ENCODE results near the gene SCNN1B. TPM values are rescaled to one million over a fixed set of nuclear protein-coding genes. Genes with fewer than 3 reads are reported as not detected.

The SCNN1B gene
- total RNA-seq, 1 experiment from 2014 or later, result not detected

DNA sequence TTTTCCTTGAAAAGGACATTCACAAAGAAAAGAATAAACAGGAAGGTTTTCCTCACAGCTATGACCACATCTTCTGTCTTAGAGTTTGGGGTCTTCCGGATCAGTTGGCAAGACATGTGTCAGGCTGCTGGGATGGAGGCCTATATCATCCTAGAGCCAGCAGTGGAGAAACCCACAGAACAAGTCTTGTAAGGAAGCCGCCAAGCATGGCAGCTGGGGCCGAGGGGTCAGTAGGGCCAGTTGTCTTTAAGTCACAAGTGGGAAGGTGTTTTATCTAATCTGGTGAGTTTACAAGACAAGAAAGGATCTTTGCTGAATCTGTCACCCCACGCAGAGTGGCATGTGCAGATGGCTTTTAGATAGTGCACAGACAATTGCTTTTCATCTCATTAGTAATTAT, 25.7 kb downstream of the SCNN1B start:
- Histone ChIP-seq H3K4me3 (ENCODE audit: low read depth, low read length) (no peak overlapping the region), H3K36me3 (ENCODE audit: control insufficient read depth, insufficient read depth, low read length) (no peaks in the 10 kb centered on the region), H3K27me3 (replicated peaks; ENCODE audit: control insufficient read depth, insufficient read depth, low read length) (no peaks in the 10 kb centered on the region), H3K9me3 (no peaks in the 10 kb centered on the region), H3K4me1 (no peaks in the 10 kb centered on the region)
- no TSS peak for BruUV-seq (replicated peaks)
- POLR2A ChIA-PET, result no interaction called here
- no peaks in the 10 kb centered on the region for H3K9me3 Mint-ChIP-seq (ENCODE audit: unreplicated experiment)
- no peaks in the 10 kb centered on the region for H3K27me3 Mint-ChIP-seq (ENCODE audit: insufficient read depth, unreplicated experiment)
- TF ChIP-seq, protein P1, sequence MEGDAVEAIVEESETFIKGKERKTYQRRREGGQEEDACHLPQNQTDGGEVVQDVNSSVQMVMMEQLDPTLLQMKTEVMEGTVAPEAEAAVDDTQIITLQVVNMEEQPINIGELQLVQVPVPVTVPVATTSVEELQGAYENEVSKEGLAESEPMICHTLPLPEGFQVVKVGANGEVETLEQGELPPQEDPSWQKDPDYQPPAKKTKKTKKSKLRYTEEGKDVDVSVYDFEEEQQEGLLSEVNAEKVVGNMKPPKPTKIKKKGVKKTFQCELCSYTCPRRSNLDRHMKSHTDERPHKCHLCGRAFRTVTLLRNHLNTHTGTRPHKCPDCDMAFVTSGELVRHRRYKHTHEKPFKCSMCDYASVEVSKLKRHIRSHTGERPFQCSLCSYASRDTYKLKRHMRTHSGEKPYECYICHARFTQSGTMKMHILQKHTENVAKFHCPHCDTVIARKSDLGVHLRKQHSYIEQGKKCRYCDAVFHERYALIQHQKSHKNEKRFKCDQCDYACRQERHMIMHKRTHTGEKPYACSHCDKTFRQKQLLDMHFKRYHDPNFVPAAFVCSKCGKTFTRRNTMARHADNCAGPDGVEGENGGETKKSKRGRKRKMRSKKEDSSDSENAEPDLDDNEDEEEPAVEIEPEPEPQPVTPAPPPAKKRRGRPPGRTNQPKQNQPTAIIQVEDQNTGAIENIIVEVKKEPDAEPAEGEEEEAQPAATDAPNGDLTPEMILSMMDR (IDR thresholded peaks at IDR 0.05; ENCODE audit: insufficient read depth in 1 of 2, low read depth in 1 of 2, low read length in 1 of 2, severe bottlenecking in 1 of 2, unreplicated experiment in 1 of 2), result no peak
- no peak overlapping the region for H3K27ac Mint-ChIP-seq (ENCODE audit: unreplicated experiment)
- intact Hi-C loops (cut with micrococcal nuclease; ENCODE audit: unreplicated experiment), result no loop called here
- no peaks in the 10 kb centered on the region for H3K36me3 Mint-ChIP-seq (ENCODE audit: insufficient read depth, unreplicated experiment)
- H3K4me1 Mint-ChIP-seq (ENCODE audit: low read depth, unreplicated experiment), result no peaks in the 10 kb centered on the region
- DNase-seq, result no peak
- CTCF ChIA-PET, result no interaction called here
- H3K4me3 Mint-ChIP-seq (ENCODE audit: unreplicated experiment), result no peak overlapping the region

- Histone ChIP-seq H3K9me3 (no peaks in the 10 kb centered on the region), H3K27me3 (replicated peaks; ENCODE audit: control insufficient read depth, insufficient read depth, low read length) (no peaks in the 10 kb centered on the region), H3K36me3 (ENCODE audit: control insufficient read depth, insufficient read depth, low read length) (no peaks in the 10 kb centered on the region), H3K4me3 (ENCODE audit: low read depth, low read length) (no peak overlapping the region), H3K4me1 (no peaks in the 10 kb centered on the region)
- no peak for DNase-seq
- intact Hi-C loops (cut with micrococcal nuclease; ENCODE audit: unreplicated experiment), result no loop called here
- ChIA-PET POLR2A (no interaction called here), CTCF (no interaction called here)
- no peaks in the 10 kb centered on the region for H3K4me1 Mint-ChIP-seq (ENCODE audit: low read depth, unreplicated experiment)
- H3K9me3 Mint-ChIP-seq (ENCODE audit: unreplicated experiment), result no peaks in the 10 kb centered on the region
- H3K36me3 Mint-ChIP-seq (ENCODE audit: insufficient read depth, unreplicated experiment), result no peaks in the 10 kb centered on the region
- TF ChIP-seq, protein P1 (IDR thresholded peaks at IDR 0.05; ENCODE audit: insufficient read depth in 1 of 2, low read depth in 1 of 2, low read length in 1 of 2, severe bottlenecking in 1 of 2, unreplicated experiment in 1 of 2), result no peak
- no peak overlapping the region for H3K4me3 Mint-ChIP-seq (ENCODE audit: unreplicated experiment)
- no peaks in the 10 kb centered on the region for H3K27me3 Mint-ChIP-seq (ENCODE audit: insufficient read depth, unreplicated experiment)
- H3K27ac Mint-ChIP-seq (ENCODE audit: unreplicated experiment), result no peak overlapping the region
- BruUV-seq (replicated peaks), result no TSS peak
These were observed 28.1 kb downstream of the SCNN1B start for GRCh38 chr16:23330161-23330560.

DNA sequence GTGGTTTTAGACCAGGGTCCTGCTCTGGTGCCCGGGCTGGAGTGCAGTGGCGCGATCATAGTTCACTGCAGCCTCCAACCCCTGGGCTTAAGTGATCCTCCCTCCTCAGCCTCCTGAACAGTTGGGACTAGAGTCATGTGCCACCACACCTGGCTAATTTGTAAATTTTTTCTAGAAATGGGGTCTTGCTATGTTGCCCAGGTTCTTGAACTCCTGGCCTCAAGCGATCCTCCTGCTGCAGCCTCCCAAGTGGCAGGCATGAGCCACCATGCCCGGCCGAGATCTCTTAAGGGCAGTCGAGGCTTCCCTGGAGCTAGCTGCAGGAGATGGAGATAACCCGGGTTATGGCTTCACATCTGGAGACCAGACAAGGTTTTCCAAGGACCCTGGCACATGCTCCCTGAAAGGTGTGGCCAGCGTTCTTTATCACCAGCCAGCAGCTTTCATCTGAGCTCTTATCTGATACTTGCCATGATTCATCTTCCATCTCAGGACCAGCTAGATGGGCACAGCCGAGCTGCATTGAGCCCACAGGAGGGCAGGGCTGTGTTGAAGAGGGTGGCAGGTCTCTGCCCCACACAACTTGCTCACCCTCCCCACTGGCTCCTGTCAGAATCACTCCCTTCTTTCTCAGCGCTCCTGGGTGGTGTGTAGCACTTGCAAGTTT, 28.6 kb downstream of the SCNN1B start:
- Mint-ChIP-seq H3K27me3 (ENCODE audit: insufficient read depth, unreplicated experiment) (no peaks in the 10 kb centered on the region), H3K36me3 (ENCODE audit: insufficient read depth, unreplicated experiment) (no peaks in the 10 kb centered on the region), H3K9me3 (ENCODE audit: unreplicated experiment) (no peaks in the 10 kb centered on the region), H3K27ac (ENCODE audit: unreplicated experiment) (no peak overlapping the region), H3K4me1 (ENCODE audit: low read depth, unreplicated experiment) (no peaks in the 10 kb centered on the region), H3K4me3 (ENCODE audit: unreplicated experiment) (no peak overlapping the region)
- no TSS peak for BruUV-seq (replicated peaks)
- no peaks in the 10 kb centered on the region for H3K4me1 ChIP-seq
- H3K4me3 ChIP-seq (ENCODE audit: low read depth, low read length), result no peak overlapping the region
- H3K9me3 ChIP-seq, result no peaks in the 10 kb centered on the region
- H3K27me3 ChIP-seq (replicated peaks; ENCODE audit: control insufficient read depth, insufficient read depth, low read length), result no peaks in the 10 kb centered on the region
- no peak for DNase-seq
- CTCF ChIA-PET, result no interaction called here
- H3K36me3 ChIP-seq (ENCODE audit: control insufficient read depth, insufficient read depth, low read length), result no peaks in the 10 kb centered on the region
- POLR2A ChIA-PET, result no interaction called here
- TF ChIP-seq, protein P1 (IDR thresholded peaks at IDR 0.05; ENCODE audit: insufficient read depth in 1 of 2, low read depth in 1 of 2, low read length in 1 of 2, severe bottlenecking in 1 of 2, unreplicated experiment in 1 of 2), result no peak
- intact Hi-C loops (cut with micrococcal nuclease; ENCODE audit: unreplicated experiment), result no loop called here
